Heart left ventricle (tissue), 16 donors: ENCODE results near the gene STRBP. TPM values are rescaled to one million over a fixed set of nuclear protein-coding genes. Genes with fewer than 3 reads are reported as not detected.
"Not testable (repeated sequence)": the region's sequence is repeated elsewhere in the genome, so short reads cannot be mapped to it uniquely, and the experiment has no call there.

Experiments
- ATAC-seq, 4 donors: fragments of 200-7000 bp; cut with Tn5 transposase; one replicate each; pipeline ENCODE4 v1.9.1; 2020 to 2022; ENCODE audit warnings: moderate library complexity in 4 of 4, mild to moderate bottlenecking in 3 of 4, moderate number of reproducible peaks in 1 of 4
- DNase-seq, 5 donors: peaks; one replicate each; pipeline ENCODE4 v3.0.0-alpha.2; 2020
- H3K27ac ChIP-seq, 12 donors: fragments of 200-600 bp; sonication (generic) in 4 of 12; one replicate each; pipeline versions ENCODE4 v1.5.0 to v1.8.0; 2016 to 2022; ENCODE audit warnings: mild to moderate bottlenecking in 2 of 12
- H3K27me3 ChIP-seq, 9 donors: fragments of 200-600 bp; sonication (generic) in 2 of 9; one replicate each; pipeline versions ENCODE4 v1.5.1 to v1.8.0; 2016 to 2022; ENCODE audit warnings: mild to moderate bottlenecking in 3 of 9
- H3K36me3 ChIP-seq, 9 donors: fragments of 200-600 bp; sonication (generic) in 2 of 9; one replicate each; pipeline versions ENCODE4 v1.5.0 to v1.8.0; 2018 to 2022; ENCODE audit warnings: mild to moderate bottlenecking in 2 of 9
- H3K4me1 ChIP-seq, 12 donors: fragments of 200-600 bp; sonication (generic) in 4 of 12; one replicate each; pipeline versions ENCODE4 v1.5.0 to v1.8.0; 2016 to 2022; ENCODE audit warnings: mild to moderate bottlenecking in 3 of 12
- H3K4me3 ChIP-seq, 12 donors: fragments of 200-600 bp; sonication (generic) in 4 of 12; one replicate each; pipeline versions ENCODE4 v1.5.0 to v1.8.0; 2017 to 2022; ENCODE audit warnings: mild to moderate bottlenecking in 9 of 12, moderate library complexity in 4 of 12
- H3K9me3 ChIP-seq, 12 donors: fragments of 200-600 bp; sonication (generic) in 4 of 12; one replicate each; pipeline versions ENCODE4 v1.5.0 to v1.8.0; 2016 to 2022; ENCODE audit warnings: mild to moderate bottlenecking in 1 of 12
- POLR2A ChIP-seq, 2 donors: fragments of 450-650 bp; IDR thresholded peaks; one replicate each; pipeline ENCODE4 v1.6.1; 2017; ENCODE audit warnings: antibody characterized with exemption in 2 of 2, mild to moderate bottlenecking in 2 of 2, moderate library complexity in 2 of 2
- WGBS, 4 donors: extraction: QIAGEN DNeasy Blood & Tissue Kit in 2 of 4; methylation state at CpG; one replicate each; pipeline versions ENCODE4 v1.1.5 to v1.1.7; 2013 to 2018; 5-methylcytosine and 5-hydroxymethylcytosine counted together
- intact Hi-C, 10 donors: fragments of 100-400 bp; cut with DNase I; formaldehyde crosslinking; loops; one replicate each; pipeline versions ENCODE4 v1.11.1 to v1.14.2; 2022
- polyA plus RNA-seq, 2 donors: library from polyadenylated mRNA; stranded (reverse); fragments of 200-250 nt; gene quantifications; one replicate each; pipeline ENCODE4 v1.2.3, GENCODE V29; 2013
- total RNA-seq, 9 donors: library from RNA; depleted of rRNA in 2 of 9; stranded (reverse); fragments of >200 nt in 2 of 9; fragmentation: NEBNext Ultra II Directional in 3 of 9; extraction: Animal tissue kit (Norgen Biotek cat#: 25700) in 3 of 9; gene quantifications; one replicate each; pipeline versions ENCODE4 v1.1.0 to v1.2.4, GENCODE V29; 2016 to 2023
- TF ChIP-seq, protein P1 (sequence below), 12 donors: fragments of 200-600 bp; sonication (generic) in 4 of 12; IDR thresholded peaks; one replicate each; pipeline versions ENCODE4 v1.5.0 to v1.8.0; 2018 to 2022; ENCODE audit warnings: antibody characterized with exemption in 12 of 12, mild to moderate bottlenecking in 5 of 12
- donor health status: ischemic (EF 13 %, LVEDD 7.1; RV severe dilation, severe dysfunction).
- donor health status: healthy with polysubstance abuse.
- donor health status: DM: no; HTN: yes; CAD: no.
- donor health status: DM: no; HTN: no; CAD: no.
- donor health status: ischemic (EF 25% LVEDD 6.9; RV normal size, moderate dysfunction).
- donor health status: ischemic (EF 25% LVEDD 5.7; RV mildly dilated, moderate dysfunction).
- donor health status: healthy.
- donor health status: DM: yes; HTN: yes; CAD: no.
- donor health status: ischemic (EF 35%, LVEDD 5.7; RV mildly dilated, moderate dysfunction).
- donor health status: nonischemic (EF 11% LVEDD 7.7; RV severe dilation, severe dysfunction).
- donor health status: DM: yes; HTN: yes; CAD: no.
- donor health status: PGD.
- donor health status: ischemic (EF 29% LVEDD 5.4; RV normal size, mild dysfunction).
- donor health status: nonischemic (EF 23%, LVEDD 6.1; RV moderate dilation, normal function).

STRBP gene
- total and polyA plus RNA-seq, 11 donors, result 5.9 to 24.4 (median 18.7) TPM

GRCh38 chr9:123283455-123283854 lies 15.1 kb upstream of the STRBP start:
- TF ChIP-seq, protein P1, sequence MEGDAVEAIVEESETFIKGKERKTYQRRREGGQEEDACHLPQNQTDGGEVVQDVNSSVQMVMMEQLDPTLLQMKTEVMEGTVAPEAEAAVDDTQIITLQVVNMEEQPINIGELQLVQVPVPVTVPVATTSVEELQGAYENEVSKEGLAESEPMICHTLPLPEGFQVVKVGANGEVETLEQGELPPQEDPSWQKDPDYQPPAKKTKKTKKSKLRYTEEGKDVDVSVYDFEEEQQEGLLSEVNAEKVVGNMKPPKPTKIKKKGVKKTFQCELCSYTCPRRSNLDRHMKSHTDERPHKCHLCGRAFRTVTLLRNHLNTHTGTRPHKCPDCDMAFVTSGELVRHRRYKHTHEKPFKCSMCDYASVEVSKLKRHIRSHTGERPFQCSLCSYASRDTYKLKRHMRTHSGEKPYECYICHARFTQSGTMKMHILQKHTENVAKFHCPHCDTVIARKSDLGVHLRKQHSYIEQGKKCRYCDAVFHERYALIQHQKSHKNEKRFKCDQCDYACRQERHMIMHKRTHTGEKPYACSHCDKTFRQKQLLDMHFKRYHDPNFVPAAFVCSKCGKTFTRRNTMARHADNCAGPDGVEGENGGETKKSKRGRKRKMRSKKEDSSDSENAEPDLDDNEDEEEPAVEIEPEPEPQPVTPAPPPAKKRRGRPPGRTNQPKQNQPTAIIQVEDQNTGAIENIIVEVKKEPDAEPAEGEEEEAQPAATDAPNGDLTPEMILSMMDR (IDR thresholded peaks at IDR 0.05), result no peak
- no peak for TF ChIP-seq POLR2A (IDR thresholded peaks at IDR 0.05)
- peak overlapping the region in 2 of 12 donors; percentile 78 to 89 for H3K27ac ChIP-seq

DNA sequence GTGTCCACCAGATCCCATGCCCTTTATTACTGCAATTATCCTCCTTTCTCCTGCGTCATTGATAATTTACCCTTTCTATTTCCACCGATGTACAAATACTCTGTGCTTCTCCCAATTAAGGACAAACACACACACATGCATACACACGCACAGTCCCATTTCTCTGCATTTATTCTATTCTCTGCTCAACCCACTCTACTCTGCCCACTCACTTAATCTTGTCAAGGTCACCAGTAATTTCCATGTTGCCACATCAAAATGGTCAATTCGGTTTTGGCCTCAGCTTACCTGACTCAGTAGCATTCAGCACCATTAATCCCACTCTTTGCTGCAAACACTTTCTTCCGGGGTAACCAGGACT lies 14.6 kb upstream of the STRBP start:
- no peaks in the 10 kb centered on the region for H3K9me3 ChIP-seq
- DNase-seq, result no peak
- intact Hi-C loops, result loop anchor here in 2 of 10 donors (2.0 to 5.0 kb wide), 2 partner anchors 16 to 54 kb away; no protein-coding TSS in a partner anchor
- H3K36me3 ChIP-seq, result no peaks in the 10 kb centered on the region
- no peaks in the 10 kb centered on the region for H3K27me3 ChIP-seq
- peaks cover 0 to 12% (median 0%) of the 10 kb centered on the region in 12 donors for H3K4me1 ChIP-seq
- H3K27ac ChIP-seq, result peak overlapping the region in 10 of 12 donors; percentile 56 to 89 (median 74)
- ATAC-seq, result no peak
- no peak for TF ChIP-seq POLR2A (IDR thresholded peaks at IDR 0.05)
- TF ChIP-seq, protein P1 (IDR thresholded peaks at IDR 0.05), result no peak
- no peak overlapping the region for H3K4me3 ChIP-seq
- 79 to 85% (median 82%) methylated on average over 5 of the region's 5 CpGs for WGBS, 4 donors

More at GRCh38 chr9:123283455-123283854, 15.1 kb upstream of the STRBP start:
- H3K9me3 ChIP-seq, result no peaks in the 10 kb centered on the region
- ATAC-seq (no peak), DNase-seq (no peak)
- WGBS, 4 donors, result 84 to 87% (median 86%) methylated on average over 3 of the region's 3 CpGs
- H3K4me3 ChIP-seq, result no peak overlapping the region
- H3K27me3 ChIP-seq, result no peaks in the 10 kb centered on the region
- H3K4me1 ChIP-seq, result peaks cover 0 to 12% (median 0%) of the 10 kb centered on the region in 12 donors
- H3K36me3 ChIP-seq, result no peaks in the 10 kb centered on the region
- intact Hi-C loops, result loop anchor here in 2 of 10 donors (2.0 to 5.0 kb wide), 2 partner anchors 15 to 54 kb away; no protein-coding TSS in a partner anchor

DNA sequence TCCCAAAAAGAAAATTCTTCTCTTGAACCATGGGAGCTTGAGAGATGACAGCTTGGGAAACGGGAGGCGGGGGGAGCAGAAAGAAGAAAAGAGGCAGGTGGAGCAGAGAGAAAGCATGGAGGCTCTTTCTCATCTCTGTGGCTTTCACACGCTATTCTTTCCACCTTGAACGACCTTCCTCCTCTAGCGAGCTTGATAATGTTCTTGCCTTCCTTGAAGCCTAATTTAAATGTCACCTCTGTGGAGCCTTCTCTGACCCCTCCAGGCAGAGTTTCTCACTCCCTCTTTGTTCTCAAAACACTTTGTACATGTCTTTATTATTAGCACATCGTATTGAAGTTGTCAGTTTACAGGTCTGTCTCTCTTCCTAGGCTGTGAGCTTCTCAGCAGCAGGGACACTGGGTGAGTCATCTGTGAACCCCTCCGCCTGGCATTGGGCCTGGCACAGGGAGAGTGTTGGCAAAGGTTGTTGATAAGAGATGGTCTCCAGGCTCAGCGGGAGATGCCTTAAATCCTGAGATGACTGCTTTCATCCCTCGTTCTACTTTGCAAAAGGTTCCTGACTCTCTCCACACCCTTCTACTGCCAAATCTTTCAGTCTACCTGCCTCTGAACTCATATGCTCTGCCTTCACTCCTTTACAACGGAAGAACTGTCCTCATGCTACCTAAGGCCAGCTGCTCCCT lies 14.1 kb upstream of the STRBP start:
- H3K36me3 ChIP-seq, result no peaks in the 10 kb centered on the region
- H3K4me1 ChIP-seq, result peaks cover 0 to 12% (median 0%) of the 10 kb centered on the region in 12 donors
- no peaks in the 10 kb centered on the region for H3K27me3 ChIP-seq
- no peak overlapping the region for H3K4me3 ChIP-seq
- peak overlapping the region in 11 of 12 donors; percentile 43 to 89 (median 73) for H3K27ac ChIP-seq
- H3K9me3 ChIP-seq, result no peaks in the 10 kb centered on the region
- intact Hi-C loops, result loop anchor here in 2 of 10 donors (1.0 to 5.0 kb wide), 3 partner anchors 16 to 55 kb away; no protein-coding TSS in a partner anchor
- 33 to 41% (median 36%) methylated on average over 10 of the region's 10 CpGs for WGBS, 4 donors
- ATAC-seq (peak; percentile 96 to 98 (median 97)), DNase-seq (peak; percentile 43 to 91 (median 79))
- TF ChIP-seq, protein P1 (IDR thresholded peaks at IDR 0.05), result no peak

DNA sequence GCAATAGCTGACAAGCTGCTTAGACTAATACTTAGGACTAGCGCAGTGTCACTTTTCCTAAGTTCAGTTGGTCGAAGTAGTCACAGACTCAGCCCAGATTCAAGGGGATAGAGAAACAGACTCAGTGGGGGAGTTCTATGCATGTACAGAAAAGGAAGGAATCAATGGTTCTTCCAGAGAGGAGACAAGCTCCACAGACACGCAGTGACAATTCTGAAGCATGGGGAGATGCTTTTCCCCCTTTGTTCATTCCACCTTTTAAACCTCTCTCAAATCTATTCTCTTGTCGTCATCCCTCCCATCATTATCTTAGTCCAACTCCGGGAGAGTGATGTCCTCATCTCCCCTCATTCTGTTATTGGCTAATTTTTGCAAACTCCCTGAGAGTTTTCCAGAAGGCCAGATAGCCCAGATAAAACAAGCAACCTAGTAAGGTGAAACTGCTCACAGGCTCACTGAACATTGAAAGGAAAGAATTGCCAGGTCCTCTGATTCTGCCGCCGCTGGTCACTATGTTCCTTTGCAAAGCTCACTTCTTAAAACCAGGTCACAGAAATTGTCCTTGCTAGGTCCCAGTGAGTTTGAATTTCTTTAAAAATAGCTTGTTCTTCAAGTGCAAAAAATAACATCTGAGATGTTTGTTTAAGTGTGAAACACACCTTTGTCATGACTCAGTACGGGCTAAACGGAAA lies 13.4 kb upstream of the STRBP start:
- Histone ChIP-seq H3K4me1 (peaks cover 0 to 12% (median 0%) of the 10 kb centered on the region in 12 donors), H3K9me3 (no peaks in the 10 kb centered on the region), H3K4me3 (no peak overlapping the region), H3K27ac (peak overlapping the region in 11 of 12 donors; percentile 43 to 89 (median 73)), H3K27me3 (no peaks in the 10 kb centered on the region), H3K36me3 (no peaks in the 10 kb centered on the region)
- DNase-seq, result no peak
- WGBS, 4 donors, result 53 to 62% (median 61%) methylated on average over 9 of the region's 9 CpGs
- intact Hi-C loops, result loop anchor here in 2 of 10 donors (1.0 to 5.0 kb wide), 3 partner anchors 17 to 55 kb away; no protein-coding TSS in a partner anchor
- ATAC-seq, result no peak
- TF ChIP-seq, protein P1 (IDR thresholded peaks at IDR 0.05), result no peak
- no peak for TF ChIP-seq POLR2A (IDR thresholded peaks at IDR 0.05)

DNA sequence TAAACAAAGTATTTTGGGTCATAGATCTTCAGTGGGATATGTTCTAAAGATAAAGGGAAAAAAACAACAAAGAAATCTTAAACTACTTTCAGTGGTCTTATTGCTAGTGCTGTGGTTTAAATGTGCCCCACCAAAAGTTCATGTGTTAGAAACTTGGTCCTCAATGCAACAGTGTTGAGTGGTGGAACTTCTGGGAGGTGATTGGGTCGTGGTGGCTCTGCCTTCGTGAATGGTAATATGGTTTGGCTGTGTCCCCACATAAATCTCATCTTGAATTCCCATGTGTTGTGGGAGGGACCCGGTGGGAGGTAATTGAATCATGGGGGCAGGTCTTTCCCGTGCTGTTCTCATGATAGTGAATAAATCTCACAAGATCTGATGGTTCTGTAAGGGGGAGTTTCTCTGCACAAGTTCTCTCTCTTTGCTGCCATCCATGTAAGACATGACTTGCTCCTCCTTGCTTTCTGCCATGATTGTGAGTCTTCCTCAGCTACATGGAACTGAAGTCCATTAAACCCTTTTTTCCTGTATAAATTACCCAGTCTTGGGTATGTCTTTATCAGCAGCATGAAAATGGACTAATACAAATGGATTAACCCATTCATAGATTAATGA lies 10.6 kb upstream of the STRBP start:
- intact Hi-C loops, H3K4me3 ChIP-seq, H3K36me3 ChIP-seq, H3K27ac ChIP-seq, ATAC-seq, H3K27me3 ChIP-seq, DNase-seq, H3K9me3 ChIP-seq: not testable (repeated sequence)
- H3K4me1 ChIP-seq, result peaks cover 0 to 12% (median 0%) of the 10 kb centered on the region in 12 donors
- WGBS, 4 donors, result 85 to 89% (median 85%) methylated on average over 4 of the region's 4 CpGs
